Activated T-cell treated with anti-CD3 and anti-CD28 coated beads, Interleukin-2, amount 50 U/mL, for 24 hours (primary cell): ENCODE measurements around the gene UBXN11.

Experiments used
- DNase-seq: peaks from one replicate; pipeline ENCODE4 v3.0.0-alpha.2; 2020
- H3K27ac Mint-ChIP-seq: 2 replicates; pipeline ENCODE4 v1.8.0; 2020; ENCODE audit warnings: mild to moderate bottlenecking, mixed read lengths
- H3K27me3 Mint-ChIP-seq: 2 replicates; pipeline ENCODE4 v1.8.0; 2020; ENCODE audit warnings: mixed read lengths
- H3K36me3 Mint-ChIP-seq: 2 replicates; pipeline ENCODE4 v1.8.0; 2020; ENCODE audit warnings: low read depth, mixed read lengths
- H3K4me1 Mint-ChIP-seq: 2 replicates; pipeline ENCODE4 v1.8.0; 2020; ENCODE audit warnings: low read depth, mixed read lengths
- H3K4me3 Mint-ChIP-seq: 2 replicates; pipeline ENCODE4 v1.8.0; 2020; ENCODE audit warnings: mild to moderate bottlenecking, moderate library complexity, mixed read lengths
- H3K9me3 Mint-ChIP-seq: 2 replicates; pipeline ENCODE4 v1.8.0; 2020; ENCODE audit warnings: mixed read lengths

UBXN11 gene

DNA sequence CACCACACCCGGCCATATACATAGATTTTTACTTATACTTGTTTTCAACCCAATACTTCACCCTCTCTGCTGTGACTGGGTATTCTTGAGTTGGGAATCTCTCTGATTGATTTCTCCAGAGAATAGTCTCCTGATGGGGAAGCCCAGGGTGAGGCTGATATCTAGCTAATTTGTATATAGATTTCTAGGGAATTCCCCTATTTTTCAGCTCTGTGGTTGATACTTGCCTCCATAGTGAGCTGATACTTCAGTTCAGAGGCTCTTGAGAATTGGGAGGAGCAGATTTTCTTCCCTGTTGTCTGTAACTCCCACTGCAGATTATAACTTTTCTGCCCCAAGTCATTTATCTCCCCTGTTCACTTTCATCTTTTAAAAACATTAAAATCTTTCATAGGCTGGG is 41.0 kb downstream of the UBXN11 start:
- Mint-ChIP-seq H3K9me3 (peaks cover 13% of the 10 kb centered on the region), H3K27me3 (no peaks in the 10 kb centered on the region), H3K4me1 (peaks cover 9% of the 10 kb centered on the region), H3K27ac (peak overlapping the region; percentile 32), H3K4me3 (no peak overlapping the region), H3K36me3 (peaks cover 95% of the 10 kb centered on the region)
- no peak for DNase-seq

DNA sequence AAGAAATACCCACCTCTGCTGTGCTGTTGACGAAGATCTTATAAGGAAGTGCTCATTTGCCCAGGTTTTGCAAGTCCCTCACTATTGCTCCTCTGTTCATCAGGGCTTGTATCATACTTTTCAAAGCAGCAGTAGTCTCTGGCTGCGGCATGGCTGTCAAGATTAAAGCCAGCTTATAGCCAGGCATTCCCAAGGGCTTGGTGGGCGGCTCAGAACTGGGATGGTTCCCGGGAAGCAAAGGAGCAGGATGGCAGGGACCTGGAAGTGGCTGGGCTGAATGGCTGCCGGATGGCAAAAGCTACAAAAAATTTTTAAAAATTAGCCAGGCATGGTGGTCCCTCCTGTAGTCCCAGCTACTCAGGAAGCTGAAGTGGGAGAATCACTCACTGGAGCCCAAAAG is 43.2 kb downstream of the UBXN11 start:
- Mint-ChIP-seq H3K9me3 (peaks cover 1% of the 10 kb centered on the region), H3K36me3 (peaks cover 95% of the 10 kb centered on the region), H3K27me3 (no peaks in the 10 kb centered on the region), H3K27ac (peak overlapping the region; percentile 24), H3K4me3 (no peak overlapping the region), H3K4me1 (peaks cover 9% of the 10 kb centered on the region)
- no peak for DNase-seq

DNA sequence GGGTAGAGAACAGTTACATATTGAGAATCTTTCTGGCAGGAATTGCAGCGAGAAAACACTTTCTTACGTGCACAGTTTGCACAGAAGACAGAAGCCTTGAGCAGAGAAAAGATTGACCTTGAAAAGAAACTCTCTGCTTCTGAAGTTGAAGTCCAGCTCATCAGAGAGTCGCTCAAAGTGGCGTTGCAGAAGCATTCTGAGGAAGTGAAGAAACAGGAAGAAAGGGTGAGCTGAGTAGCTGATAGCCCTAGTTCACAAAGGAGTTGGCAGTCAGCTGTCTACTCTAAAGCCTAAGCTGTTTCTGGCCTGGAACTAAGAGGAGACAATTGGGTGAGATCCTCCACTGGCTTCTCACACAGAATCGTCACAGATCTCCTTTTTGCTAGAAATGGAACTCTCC is 46.9 kb downstream of the UBXN11 start:
- Mint-ChIP-seq H3K27me3 (no peaks in the 10 kb centered on the region), H3K4me1 (no peaks in the 10 kb centered on the region), H3K4me3 (no peak overlapping the region), H3K27ac (no peak overlapping the region), H3K9me3 (no peaks in the 10 kb centered on the region), H3K36me3 (peaks cover 95% of the 10 kb centered on the region)
- no peak for DNase-seq

DNA sequence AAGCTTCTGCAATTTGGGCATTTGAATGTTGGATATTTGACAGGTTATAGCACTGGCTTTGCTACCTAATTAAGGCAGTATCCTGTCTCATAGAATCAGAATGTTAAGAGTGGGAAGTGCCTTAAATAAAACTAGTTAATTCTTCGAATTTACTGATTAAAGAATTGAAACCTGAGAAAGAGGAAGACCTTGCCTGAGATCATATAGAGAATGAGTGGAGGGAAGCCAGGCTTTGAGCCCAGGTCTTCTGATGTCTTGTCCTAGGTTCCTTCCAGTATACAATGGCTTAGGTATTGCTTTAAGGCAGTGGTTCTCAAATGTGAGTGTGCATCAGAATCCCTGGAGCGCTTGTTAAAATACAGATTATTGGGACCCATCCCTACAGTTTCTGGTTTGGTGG is 47.4 kb downstream of the UBXN11 start:
- H3K4me1 Mint-ChIP-seq, result peaks cover under 1% of the 10 kb centered on the region
- H3K27ac Mint-ChIP-seq, result no peak overlapping the region
- no peak for DNase-seq
- H3K9me3 Mint-ChIP-seq, result no peaks in the 10 kb centered on the region
- no peak overlapping the region for H3K4me3 Mint-ChIP-seq
- H3K36me3 Mint-ChIP-seq, result peaks cover 92% of the 10 kb centered on the region
- H3K27me3 Mint-ChIP-seq, result no peaks in the 10 kb centered on the region

DNA sequence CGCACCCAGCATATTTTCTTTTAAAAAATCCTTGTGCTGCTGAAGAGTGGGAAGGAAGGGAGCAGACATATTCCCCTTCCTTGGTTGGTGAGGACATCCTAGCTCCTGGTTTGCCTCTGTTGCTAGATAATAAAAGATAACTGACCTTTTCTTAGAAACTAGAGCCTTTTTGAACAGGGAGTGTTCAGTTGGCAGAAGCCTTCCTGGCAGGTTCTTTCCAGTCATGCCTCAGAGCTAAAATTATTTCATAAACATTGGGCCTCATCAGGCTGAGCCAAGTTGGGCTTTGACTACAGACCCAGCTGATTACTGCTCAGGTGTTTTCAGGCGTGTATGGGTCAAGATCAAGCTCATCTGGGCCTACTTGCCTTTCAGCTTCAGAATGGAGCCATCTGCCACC is 49.2 kb downstream of the UBXN11 start:
- Mint-ChIP-seq H3K9me3 (no peaks in the 10 kb centered on the region), H3K4me1 (peaks cover 8% of the 10 kb centered on the region), H3K27ac (no peak overlapping the region), H3K27me3 (no peaks in the 10 kb centered on the region), H3K4me3 (no peak overlapping the region), H3K36me3 (peaks cover 85% of the 10 kb centered on the region)
- DNase-seq, result no peak

DNA sequence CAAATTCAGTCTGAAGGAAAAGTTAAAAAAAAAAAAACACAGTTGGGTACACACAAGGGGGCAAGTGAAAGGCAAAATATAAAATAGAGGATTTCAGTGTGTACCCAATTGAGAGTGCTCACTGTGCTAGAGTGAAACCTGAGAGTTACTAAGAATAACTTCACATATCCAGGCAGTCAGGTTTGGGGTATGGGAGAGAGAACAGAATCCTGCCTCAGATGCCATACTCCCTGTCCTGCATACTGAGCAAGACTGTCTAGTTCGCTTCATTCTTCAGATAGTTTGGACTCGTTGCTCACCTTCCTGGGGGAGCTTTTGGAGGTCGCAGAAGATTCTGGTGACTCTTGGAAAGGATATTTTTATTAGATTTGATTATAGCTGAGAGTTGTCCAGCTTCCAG is 52.0 kb downstream of the UBXN11 start:
- Mint-ChIP-seq H3K36me3 (peaks cover 81% of the 10 kb centered on the region), H3K27ac (no peak overlapping the region), H3K27me3 (no peaks in the 10 kb centered on the region), H3K4me3 (no peak overlapping the region), H3K9me3 (no peaks in the 10 kb centered on the region), H3K4me1 (peaks cover 8% of the 10 kb centered on the region)
- DNase-seq, result no peak

DNA sequence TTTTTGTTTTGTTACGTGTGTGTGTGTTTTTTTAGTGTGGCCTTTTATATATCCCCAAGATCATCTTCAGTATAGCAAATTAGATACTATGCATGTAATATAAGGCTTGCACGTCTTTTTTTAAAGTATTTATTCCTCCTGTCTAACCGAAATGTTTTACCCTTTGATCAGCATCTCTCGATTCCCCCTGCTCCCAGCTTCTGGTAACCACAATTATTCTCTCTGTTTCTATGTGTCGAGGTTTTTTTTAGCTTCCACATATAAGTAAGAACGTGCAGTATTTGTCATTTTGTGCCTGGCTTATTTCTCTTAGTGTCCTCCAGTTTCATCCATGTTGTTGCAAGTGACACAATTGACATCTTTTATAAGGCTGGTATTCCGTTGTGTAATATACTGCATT is 53.7 kb downstream of the UBXN11 start:
- Mint-ChIP-seq H3K4me1 (peaks cover 8% of the 10 kb centered on the region), H3K27ac (no peak overlapping the region), H3K27me3 (no peaks in the 10 kb centered on the region), H3K9me3 (no peaks in the 10 kb centered on the region), H3K36me3 (peaks cover 78% of the 10 kb centered on the region), H3K4me3 (no peak overlapping the region)
- no peak for DNase-seq

DNA sequence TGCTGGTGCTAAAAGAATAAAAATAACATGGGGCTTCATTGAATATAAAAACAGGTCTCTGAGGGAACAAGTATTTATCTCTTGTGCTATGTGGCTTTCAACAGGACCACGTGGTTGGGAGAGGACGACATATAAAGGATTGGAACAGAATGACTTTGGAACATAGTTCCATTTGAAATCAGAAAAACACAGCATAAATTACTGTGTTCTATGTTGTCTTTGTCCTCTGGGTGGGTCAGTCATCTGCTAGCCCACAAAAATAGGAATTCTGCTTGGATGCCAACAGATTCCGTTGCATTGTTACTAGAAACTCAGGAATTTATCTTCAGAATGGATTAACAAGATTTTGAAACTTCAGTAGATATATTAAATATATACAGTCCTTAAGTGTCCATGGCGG is 66.5 kb downstream of the UBXN11 start:
- H3K4me1 Mint-ChIP-seq, result peaks cover 35% of the 10 kb centered on the region
- peaks cover 80% of the 10 kb centered on the region for H3K36me3 Mint-ChIP-seq
- no peak overlapping the region for H3K27ac Mint-ChIP-seq
- H3K27me3 Mint-ChIP-seq, result no peaks in the 10 kb centered on the region
- H3K4me3 Mint-ChIP-seq, result no peak overlapping the region
- DNase-seq, result no peak
- H3K9me3 Mint-ChIP-seq, result no peaks in the 10 kb centered on the region

DNA sequence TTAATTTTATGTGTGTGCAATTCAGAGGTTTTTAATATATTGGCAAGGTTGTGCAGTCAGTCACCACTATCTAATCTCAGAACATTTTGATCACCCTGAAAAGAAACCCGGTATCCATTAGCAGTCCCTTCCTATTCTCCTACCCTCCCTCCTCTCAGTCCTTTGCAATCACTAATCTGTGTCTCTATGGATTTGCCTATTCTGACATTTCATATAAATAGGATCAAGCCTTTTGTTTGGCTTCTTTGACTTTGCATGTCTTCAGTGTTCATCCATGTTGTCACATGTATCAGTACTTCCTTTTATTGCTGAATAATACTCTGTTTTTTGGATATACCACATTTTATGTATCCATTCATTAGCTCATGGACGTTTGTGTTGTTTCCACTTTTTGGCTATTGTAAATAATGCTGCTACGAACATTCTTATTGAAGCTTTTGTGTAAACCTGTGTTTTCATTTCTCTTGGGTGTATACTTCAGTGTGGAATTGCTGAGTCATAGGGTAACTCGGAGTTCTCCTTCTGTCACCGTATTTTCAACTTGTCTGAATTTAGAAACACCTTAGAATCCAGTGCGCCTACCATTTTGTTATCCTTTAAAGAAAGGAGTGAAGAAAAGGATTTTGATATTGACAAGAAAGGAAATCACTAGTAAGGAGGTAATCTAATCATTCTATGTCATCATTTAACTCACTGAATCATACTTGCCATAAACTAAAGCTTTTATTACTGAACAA is 69.0 kb downstream of the UBXN11 start:
- Mint-ChIP-seq H3K4me1 (peaks cover 42% of the 10 kb centered on the region), H3K36me3 (peaks cover 65% of the 10 kb centered on the region), H3K4me3 (peak overlapping the region; percentile 15), H3K27ac (peak overlapping the region; percentile 60), H3K9me3 (no peaks in the 10 kb centered on the region), H3K27me3 (no peaks in the 10 kb centered on the region)
- no peak for DNase-seq

DNA sequence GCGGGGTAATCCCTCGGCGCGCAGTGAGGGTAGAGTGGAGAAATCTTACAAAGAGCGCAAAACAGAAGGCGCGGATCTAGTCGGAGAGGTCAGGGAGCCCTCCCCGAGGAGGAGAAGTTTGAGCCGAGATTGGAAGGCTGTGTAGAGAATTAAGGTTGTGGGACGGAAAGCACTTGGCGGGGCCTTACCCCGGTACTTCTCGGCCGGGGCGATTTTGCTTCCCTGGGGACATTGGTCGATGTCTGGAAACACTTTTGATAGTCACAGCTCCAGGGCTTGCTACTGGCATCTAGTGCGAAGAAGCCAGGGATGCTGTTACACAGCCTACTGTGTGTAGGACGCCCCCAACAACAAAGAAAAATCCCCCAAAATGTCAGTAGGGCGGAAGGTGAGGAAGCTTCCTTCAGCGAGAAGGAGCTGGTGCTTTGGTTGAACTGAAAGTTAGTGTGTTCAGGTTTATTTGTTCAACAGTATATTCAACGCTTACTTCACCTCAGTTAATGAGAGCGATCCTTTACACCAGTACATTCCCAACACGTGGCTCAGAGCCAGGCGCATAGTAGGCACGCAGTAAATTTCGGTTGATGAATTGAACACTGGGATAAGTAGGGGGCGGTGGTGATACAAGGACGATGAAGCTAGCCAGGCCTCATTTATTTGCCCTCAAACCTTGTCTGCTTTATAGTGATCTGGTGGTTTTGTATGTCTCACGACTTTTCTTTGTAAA is 71.6 kb downstream of the UBXN11 start:
- peaks cover 45% of the 10 kb centered on the region for H3K36me3 Mint-ChIP-seq
- no peak for DNase-seq

DNA sequence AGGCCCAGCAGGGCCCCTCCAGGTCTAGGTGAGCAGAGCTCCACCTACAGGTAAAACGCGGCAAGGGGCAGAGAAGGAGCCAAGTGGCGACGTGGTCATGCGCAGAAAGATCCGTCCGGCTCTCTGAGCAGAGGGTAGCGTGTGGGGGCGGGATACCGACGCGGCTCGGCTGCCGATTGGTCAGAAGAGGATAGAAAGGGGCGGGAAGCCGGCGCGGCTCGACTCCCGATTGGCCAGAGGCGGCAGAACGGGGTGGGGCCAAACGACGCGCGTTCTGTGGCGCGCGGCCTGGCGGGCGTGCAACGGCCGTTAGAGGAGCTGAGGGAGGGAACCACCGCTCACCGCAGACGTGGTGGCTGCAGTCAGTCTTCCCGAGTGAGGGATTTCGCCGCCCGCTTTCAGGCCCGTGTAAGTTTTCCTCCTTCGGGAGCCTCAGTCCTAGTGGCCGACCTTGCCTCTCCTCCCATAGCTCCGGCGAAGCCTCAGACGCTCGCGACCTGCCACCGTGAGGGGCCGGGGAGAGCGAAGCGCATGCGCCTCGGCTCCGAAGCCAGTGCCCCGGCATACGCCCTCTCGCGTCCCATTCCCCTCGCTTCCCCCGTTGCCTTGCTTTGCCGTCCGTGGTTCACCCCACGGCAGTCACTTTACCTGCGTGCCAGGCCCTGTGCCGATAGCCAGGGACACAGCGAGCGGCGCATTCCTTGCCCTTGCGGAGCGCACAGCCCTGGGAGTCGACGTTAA is 72.4 kb downstream of the UBXN11 start, which contains the start of gene CEP85:
CEP85 (plus strand) TSS at position 298 of the 741 bp plus-strand sequence. CDS start 5,584 bp downstream, outside the sequence.
- H3K4me3 Mint-ChIP-seq, result peak within 1 kb of the TSS; percentile 96
- DNase-seq, result peak; percentile 99
- peaks cover 40% of the 10 kb centered on the region for H3K36me3 Mint-ChIP-seq
- H3K27ac Mint-ChIP-seq, result peak within 1 kb of the TSS; percentile 89
- peaks cover 36% of the 10 kb centered on the region for H3K4me1 Mint-ChIP-seq
- H3K9me3 Mint-ChIP-seq, result no peaks in the 10 kb centered on the region
- no peaks in the 10 kb centered on the region for H3K27me3 Mint-ChIP-seq

More for the DNA sequence above, 71.6 kb downstream of the UBXN11 start:
- peaks cover 41% of the 10 kb centered on the region for H3K4me1 Mint-ChIP-seq
- peak overlapping the region; percentile 89 for H3K27ac Mint-ChIP-seq
- no peaks in the 10 kb centered on the region for H3K9me3 Mint-ChIP-seq
- H3K27me3 Mint-ChIP-seq, result no peaks in the 10 kb centered on the region
- peak overlapping the region; percentile 96 for H3K4me3 Mint-ChIP-seq
